HG02759 (cell line): ENCODE measurements around the gene MTR.

Experiments used
- ATAC-seq: cut with Tn5 transposase; IDR thresholded peaks from one replicate; pipeline ENCODE4 v1.9.1; 2021; ENCODE audit warnings: mild to moderate bottlenecking, moderate library complexity; ENCODE audit not compliant: unreplicated experiment

The MTR gene

DNA sequence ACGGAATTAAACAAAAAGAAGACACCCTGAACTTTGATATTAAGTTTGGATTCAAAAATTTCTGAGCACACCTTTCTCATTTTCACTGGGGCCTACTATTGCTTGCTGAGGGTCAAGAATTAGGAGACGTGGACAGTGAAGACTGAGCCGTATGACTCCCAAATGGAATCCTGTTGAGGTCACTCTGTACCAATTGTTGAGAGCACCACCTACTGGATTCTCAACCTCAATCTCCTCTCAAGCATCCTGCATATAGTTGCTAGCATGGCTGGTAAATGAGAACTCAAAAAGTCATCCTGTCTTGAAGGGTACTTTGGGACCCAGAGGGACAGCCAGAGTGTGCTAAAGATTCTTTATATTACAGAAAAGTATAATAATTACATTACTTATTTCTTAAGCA lies 20.2 kb upstream of the MTR start:
- no peak for ATAC-seq

DNA sequence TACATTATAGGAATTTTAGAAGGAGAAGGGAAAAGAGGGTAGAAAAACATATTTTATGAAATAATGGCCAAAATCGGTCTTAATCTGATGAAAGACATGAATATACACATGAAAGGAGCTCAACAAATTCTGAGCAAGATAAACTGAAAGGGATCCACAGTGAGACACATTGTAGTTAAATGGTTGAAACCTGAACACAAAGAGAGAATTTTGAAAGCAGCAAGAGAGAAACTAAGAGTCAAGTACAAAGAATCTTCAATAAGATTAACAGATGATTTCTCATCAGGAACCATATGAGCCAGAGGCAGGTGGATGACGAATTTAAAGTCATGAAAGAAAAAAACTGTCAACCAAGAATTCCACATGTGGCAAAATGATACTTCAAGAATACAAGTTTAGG lies 15.8 kb upstream of the MTR start:
- ATAC-seq: no peak

DNA sequence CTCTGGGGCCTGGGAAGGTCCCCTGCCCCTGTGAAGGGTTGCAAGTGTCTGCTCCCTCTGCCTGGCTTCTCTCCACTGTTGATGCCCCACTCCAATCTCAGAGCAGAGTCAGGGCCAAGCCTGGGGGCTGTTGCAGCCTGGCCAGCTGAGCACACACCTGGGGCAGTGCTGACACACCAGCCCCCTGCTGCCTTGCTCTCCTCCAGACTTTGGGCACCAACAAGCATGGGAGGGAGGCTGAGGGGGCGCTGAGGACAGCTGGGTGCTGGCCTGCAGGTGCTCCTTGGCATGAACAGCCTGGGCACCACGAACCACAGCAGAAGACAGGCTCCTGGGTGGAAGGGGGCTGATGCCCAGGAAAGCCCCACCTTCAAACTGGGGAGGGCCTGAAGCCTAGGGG lies 9.6 kb upstream of the MTR start:
- ATAC-seq: no peak

DNA sequence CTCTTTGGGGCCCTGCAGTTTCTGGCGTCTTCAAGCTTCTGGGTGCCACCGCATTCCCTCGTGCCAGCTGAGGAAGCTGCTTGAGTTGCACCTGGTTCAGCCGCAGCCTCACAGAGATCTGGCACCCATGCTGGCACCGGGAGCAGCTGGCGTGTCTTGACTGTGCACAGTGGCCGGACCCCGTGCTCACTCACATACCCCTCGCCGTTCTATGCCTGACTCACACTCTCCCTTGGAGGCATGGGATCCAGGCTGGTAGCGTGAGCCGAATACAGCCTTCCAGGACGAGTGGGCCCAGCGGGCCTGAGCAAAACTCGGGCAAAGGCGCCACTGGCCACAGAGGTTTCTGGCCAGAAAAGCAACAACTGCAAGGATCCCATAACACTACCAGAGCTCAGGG lies 8.6 kb upstream of the MTR start:
- no peak for ATAC-seq

DNA sequence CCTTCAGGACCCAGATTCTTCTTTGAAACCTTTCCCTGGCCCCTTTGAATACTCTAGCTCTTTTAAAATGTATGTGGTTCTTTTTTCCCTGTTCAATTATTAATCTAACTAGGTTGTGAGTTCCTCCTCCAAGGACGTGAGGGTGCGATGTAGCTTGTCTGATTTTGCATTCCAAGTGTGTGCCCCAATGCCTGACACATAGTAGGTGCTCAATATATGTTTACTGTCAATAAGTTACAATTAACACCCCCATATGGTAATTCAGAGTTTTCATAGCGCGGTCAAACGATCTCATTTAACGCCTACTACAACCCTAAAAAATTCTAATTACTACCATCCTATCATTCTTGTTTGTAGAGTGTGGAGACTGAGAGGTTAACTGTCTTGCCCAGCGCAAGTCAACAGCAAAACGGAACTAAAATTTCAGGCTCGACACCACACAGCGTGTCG lies 482 bp upstream of the MTR start:
- ATAC-seq: no peak

DNA sequence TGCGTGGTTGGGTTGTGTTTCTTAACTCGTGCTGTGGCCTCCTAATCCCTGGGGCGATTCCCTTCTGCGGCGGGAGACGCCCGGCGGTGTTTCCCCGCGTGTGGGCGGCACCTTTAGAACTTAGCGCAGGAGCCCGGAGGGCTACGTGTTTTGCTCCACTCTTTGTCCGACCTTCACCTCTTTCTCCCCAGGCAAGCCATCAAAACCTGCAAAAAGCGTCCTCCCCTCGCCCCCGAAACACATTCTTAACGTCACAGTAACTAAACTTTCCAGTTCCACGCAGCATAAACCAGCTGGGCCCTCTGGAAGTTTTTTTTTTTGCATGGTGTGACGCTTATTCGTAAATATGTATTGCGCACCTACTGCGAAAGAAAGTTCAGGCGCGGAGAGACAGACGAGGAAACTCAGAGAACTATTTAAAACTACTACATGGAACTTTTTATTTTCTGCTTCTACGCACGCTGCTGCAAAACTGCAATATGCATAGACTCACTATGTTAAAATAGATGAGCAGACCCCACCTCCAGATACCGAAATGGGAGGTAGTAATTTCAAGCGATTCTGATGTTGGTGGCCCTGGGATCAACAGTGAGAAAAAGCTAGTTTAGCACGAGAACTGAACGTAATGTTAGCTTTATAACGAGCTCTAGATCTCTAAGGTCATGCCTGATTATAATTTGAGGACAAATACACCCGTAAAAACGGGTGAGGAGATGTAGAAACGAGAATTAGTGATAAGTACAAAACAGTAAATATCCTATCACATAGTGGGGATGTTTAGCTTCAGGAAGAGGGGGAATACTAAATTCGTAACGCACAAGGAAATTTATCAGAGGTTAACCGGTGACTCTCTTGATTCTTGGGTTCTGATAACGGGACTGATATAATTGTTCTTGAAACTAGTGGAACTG lies 920 bp downstream of the MTR start:
- peak; percentile 36 for ATAC-seq

DNA sequence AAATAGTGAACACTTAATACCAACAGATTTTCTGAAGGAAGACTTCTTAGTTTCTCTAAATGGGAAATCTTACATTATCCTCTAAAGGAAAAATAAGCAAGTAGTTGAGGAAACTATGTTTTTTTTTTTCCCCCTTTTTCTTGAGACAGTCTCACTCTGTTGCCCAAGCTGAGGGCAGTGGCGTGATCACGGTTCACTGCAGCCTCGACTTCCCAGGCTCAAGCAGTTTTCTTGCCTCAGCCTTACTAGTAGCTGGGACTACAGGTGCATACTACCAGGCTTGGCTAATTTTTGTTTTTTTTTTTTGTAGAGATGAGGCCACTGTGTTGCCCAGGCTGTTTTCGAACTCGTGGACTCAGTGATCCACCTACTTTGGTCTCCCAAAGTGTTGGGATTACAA lies 3.9 kb downstream of the MTR start:
- no peak for ATAC-seq

DNA sequence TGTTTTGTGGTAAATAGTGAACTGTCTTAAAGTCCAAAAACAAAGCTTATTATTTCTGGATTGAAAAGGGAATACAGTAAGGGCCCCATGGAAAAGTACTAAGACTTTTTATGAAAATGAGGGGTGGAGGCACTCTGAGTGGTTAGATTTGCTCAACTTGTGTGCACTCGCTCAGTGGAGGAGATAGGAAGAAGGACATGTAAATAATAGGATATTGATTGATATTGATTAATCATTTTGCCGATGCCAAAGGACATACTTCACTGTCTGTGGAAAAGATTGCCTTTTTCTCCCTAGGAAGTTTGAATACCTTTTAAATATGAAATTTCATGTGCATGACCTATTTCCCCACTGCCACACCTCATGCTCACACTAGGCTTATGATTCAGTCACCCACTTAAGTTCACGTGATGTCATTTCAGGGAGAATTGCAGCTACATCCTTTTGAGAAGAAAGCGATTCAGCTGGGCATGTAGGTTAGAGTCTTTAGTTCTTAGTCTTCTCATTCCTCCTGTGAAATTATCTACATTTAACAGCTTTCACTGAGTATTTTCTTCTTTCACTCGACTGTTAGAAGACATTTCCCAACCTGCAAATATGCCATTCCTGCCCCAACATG lies 5.0 kb downstream of the MTR start:
- no peak for ATAC-seq

DNA sequence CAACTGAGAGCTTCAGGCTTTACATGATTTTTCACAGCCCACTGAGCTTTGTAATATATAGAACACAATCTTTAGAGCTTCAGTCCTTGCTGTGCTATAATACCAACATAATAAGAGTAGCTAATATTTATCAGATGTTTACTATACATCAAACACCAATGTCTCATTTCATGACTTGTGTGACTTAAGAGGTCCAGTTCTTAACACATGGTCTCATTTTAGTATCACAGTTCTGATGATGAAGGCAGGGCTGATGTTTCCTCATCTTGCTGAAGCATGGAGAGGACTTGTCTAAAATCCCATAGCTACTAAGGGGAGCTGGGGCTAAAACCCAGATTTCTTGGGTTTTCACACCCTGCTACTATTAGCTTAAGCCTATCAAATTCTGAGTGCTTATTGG lies 5.5 kb downstream of the MTR start:
- ATAC-seq: no peak

DNA sequence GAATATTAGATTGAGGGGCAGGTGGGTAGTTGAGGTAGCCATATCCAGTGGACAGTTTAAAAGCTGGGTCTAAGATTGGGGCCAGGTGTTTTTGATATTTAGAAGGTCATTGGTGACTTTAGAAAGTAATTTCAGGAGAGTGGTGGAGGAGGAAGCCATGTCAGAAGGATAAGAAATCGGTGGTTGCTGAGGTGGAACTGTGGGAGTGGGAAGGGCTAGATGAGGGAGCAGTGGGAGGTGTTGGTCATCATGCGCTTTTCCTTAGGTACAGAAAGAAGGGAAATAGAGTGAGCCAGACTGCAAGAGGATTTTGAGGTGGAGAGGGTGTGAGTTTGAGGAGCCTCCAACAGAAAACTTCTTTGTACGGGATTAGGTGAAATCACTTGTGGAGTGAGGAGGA lies 7.2 kb downstream of the MTR start:
- no peak for ATAC-seq

DNA sequence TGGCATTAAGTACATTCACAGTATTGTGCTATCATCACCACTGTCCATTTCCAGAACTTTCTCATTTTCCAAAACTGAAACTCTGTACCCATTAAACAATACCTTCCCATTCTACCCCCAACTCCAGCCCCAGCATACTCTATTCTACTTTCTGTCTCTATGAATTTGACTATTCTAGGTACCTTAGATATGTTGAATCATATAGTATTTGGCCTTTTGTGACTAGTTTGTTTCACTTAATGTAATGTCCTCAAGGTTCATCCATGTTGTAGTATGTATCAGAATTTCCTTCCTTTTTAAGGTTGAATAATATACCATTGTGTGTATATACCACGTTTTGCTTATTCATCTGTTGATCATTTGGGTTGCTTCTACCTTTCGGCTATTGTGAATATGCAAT lies 11.5 kb downstream of the MTR start:
- ATAC-seq: no peak

DNA sequence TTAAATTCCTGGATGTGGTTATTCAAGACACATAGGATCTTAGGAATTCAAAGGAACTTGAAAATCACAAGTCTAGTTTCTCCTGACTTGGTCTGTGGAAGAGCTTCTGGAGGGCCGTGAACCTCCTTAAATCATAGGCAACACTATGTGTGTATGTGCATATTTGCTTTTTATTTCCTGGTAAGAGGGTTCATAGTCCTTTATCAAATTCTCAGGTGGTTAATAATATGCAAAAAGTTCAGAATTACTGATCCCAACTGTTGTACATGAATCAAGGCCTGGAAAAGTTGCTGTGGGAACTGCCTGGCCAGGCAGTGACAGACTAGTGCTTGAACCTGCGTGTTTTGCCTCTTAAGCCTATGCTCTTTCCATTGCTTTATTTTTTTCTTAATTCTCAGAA lies 12.9 kb downstream of the MTR start:
- no peak for ATAC-seq

DNA sequence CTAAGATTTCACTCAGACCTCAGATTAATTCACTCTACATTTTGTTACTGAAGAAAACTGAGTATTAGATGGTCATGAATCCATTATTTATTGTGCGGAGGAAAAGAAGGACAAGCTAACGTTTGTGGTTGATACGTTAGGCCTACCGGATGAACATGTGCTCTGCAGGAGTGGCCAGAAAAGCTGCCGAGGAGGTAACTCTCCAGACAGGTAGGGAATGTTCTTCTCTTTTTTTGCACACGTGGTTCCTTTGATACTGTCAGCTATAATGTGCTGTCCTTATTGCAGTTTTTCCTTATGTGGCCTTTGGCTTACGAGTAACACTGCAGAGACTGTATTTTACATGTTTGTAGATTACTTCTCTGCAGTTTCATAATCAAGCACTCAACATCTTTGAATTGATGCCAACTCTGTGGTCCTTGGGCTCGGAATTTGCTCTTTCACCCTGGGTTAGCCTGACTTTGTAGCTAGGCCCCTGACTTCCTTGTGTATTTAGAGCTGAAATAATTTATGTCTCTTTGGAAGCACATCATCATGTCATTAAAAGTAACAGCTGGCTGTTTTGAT lies 13.6 kb downstream of the MTR start:
- ATAC-seq: no peak

DNA sequence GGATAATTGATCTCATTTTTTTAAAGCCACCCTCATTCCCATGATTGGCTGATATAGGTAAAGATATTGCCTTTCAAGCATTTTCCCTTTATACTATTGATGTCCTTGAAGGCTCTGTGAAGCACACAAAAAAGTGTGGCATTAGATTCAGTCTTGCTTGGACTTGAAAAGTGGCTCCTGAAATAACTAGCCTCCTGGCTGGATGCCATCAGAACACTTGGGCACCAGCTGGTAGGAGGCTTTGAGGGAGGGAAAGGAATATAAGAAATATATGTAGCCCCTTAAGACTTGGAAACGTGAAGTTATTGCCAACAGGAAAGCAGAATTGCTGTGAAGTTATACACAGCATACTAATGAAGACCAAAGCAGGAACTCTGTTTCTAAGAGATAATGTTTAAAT lies 14.1 kb downstream of the MTR start:
- no peak for ATAC-seq

DNA sequence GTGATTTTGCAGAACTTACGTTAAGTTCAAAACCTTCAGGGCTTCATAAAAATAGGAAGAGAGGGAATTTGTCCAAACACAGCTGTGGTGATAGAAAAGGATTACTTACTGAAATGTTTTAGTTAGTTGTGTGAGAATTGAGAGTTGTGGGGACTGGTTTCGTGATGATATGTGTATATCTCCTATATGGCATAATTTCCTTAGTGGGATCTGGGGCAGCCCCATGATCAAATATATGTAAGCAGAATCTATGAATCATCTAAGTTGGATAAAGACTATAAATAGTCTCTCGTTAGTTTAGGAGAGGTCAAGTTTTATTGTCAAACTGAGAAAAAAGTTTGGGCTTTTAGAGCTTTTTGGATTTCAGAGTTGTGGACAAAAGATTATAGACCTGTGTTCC lies 14.9 kb downstream of the MTR start:
- no peak for ATAC-seq

DNA sequence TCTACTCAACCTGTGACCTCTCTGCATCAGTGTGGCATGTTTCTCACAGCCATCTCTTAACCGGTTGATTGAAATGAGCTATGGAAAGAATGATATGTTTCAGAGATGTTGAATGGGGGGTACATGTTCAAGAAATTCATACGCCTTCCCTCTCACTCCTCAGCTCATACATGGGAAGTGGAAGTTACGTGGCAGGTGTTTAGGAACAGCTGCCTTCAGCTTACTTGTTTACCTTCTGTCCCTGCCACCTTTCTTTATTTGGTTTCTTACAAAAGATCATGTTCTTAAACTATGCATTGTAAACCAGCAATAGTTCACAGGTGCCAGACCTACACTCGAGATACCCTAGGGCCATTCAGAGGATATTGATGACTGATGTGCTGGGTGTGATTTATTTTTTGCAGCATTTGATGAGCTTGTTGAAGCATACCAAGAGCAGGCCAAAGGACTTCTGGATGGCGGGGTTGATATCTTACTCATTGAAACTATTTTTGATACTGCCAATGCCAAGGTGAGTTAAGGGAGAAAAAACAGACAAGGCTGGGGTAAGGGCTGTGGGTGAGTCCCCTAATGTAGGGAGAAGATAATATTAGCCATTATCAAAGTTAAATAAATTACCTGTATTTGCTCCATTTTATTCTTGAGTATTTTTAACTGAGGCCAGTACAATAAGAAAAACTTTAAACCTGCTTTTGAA lies 17.4 kb downstream of the MTR start:
- ATAC-seq: no peak

DNA sequence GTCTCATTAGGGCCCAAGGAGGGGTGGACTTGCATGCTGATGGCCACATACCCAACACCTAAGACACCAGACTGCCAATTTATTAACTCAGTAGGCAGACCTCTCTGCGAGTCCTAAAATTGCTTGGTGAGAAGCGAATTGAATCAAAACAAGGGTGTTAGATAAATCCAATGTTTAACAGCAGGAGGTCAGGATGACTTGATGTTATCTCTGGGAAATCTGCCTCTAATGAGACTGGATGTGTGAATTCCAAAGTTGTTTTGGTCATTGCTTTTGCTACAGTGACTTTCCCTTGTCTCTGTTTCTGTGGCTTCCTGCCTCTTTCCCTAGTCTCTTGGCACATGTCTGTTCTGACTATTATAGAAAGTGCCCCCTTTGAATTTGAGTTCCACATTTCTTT lies 20.8 kb downstream of the MTR start:
- ATAC-seq: no peak

DNA sequence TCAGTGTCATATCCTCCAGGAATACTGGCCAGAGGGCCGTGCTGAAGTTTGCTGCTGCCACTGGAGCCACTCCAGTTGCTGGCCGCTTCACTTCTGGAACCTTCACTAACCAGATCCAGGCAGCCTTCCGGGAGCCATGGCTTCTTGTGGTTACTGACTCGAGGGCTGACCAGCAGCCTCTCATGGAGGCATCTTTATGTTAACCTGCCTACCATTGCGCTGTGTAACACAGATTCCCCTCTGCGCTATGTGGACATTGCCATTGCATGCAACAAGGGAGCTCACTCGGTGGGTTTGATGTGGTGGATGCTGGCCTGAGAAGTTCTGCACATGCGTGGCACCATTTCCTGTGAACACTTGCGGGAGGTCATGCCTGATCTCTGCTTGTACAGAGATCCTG lies 24.8 kb downstream of the MTR start:
- no peak for ATAC-seq

DNA sequence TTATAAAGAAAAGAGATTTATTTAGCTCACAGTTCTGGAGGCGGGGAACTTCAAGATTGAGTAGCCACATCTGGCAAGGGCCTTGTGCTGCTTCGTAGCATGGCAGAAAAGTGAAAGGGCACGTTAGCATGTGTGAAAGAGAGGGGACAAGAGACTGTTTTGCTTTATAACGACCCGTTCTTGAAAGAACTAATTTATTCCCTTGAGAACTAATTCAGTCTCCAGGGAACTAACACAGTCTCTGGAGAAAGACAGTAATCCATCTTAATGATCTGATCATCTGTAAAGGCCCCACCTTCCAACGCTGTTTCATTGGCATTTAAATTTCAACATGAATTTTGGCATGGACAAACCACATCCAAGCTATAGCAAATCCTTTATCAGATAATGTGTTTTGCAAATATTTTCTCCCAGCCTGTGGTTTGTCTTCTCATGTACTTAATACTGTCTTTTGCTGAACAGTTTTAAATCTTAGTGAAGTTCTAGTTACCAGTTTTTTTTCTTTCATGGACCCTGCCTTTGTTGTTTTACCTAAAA lies 26.1 kb downstream of the MTR start:
- no peak for ATAC-seq

DNA sequence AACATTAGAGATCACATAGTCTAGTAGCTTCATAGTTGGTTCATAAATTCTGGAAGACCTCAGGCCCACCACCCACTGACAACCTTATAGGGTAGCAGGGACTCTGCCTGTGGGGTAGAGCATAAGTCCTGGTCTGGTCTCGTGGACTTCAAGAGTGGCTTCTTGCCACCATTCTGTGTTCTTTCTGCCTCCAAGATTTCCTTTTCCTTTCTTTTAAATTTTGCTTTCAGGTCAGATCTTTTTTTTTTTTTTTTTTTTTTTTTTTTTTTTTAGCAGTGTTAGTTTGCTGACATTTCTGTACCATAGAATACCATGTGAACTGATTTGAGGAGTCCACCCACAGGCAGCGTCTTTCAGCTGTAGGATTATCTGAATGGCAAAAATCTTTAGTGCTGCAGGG lies 28.5 kb downstream of the MTR start:
- no peak for ATAC-seq

DNA sequence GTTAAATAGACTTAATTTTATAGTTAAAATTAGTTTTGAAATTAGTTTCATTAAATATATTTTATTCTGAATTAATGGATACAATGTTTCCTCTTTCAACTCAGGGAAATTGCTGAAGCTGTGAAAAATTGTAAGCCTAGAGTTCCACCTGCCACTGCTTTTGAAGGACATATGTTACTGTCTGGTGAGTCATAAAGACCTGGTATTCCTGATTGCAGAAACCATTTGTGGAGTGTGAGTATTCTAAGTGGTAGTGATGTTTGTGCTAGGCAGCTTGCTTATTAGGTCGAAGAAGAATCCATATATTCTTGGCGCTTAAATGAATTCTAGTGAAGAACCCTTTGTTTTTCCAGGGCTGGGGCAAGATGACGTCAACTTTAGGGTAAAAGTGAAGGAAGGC lies 34.0 kb downstream of the MTR start:
- no peak for ATAC-seq
